Effector memory CD8-positive, alpha-beta T cell (primary cell): ENCODE measurements around the gene GRK2.

Experiments
- ATAC-seq: fragments of 150-1000 bp; cut with Tn5 transposase; replicated peaks from 2 replicates; pipeline ENCODE4 v1.10.0; 2021; ENCODE audit warnings: mild to moderate bottlenecking, moderate library complexity
- DNase-seq, 3 experiments: peaks; one replicate each; pipeline ENCODE4 v3.0.0; 2021
- H3K27ac Mint-ChIP-seq, 2 donors: one replicate each; pipeline ENCODE4 v1.8.0; 2022; ENCODE audit warnings: mild to moderate bottlenecking in 2 of 2, mixed read lengths in 2 of 2, moderate library complexity in 2 of 2
- H3K27me3 Mint-ChIP-seq, 2 donors: one replicate each; pipeline ENCODE4 v1.8.0; 2022; ENCODE audit warnings: mixed read lengths in 2 of 2
- H3K36me3 Mint-ChIP-seq: one replicate; pipeline ENCODE4 v1.8.0; 2022; ENCODE audit warnings: mild to moderate bottlenecking, moderate library complexity, mixed read lengths; ENCODE audit not compliant: insufficient read depth
- H3K4me1 Mint-ChIP-seq, 2 donors: one replicate each; pipeline ENCODE4 v1.8.0; 2022; ENCODE audit warnings: low read depth in 2 of 2, mixed read lengths in 2 of 2
- H3K4me3 Mint-ChIP-seq, 2 donors: one replicate each; pipeline ENCODE4 v1.8.0; 2022; ENCODE audit warnings: mild to moderate bottlenecking in 2 of 2, mixed read lengths in 2 of 2, moderate library complexity in 2 of 2
- H3K9me3 Mint-ChIP-seq, 2 donors: one replicate each; pipeline ENCODE4 v1.8.0; 2022; ENCODE audit warnings: mixed read lengths in 2 of 2

GRK2 gene

GRCh38 chr11:67245046-67245445 is 21.2 kb upstream of the GRK2 start:
- H3K27me3 Mint-ChIP-seq = no peaks in the 10 kb centered on the region
- ATAC-seq (no peak), DNase-seq (no peak)
- H3K9me3 Mint-ChIP-seq = no peaks in the 10 kb centered on the region
- peaks cover 42 to 53% of the 10 kb centered on the region in 2 donors for H3K4me1 Mint-ChIP-seq
- no peak overlapping the region for H3K27ac Mint-ChIP-seq
- no peak overlapping the region for H3K4me3 Mint-ChIP-seq
- peaks cover 100% of the 10 kb centered on the region for H3K36me3 Mint-ChIP-seq

DNA sequence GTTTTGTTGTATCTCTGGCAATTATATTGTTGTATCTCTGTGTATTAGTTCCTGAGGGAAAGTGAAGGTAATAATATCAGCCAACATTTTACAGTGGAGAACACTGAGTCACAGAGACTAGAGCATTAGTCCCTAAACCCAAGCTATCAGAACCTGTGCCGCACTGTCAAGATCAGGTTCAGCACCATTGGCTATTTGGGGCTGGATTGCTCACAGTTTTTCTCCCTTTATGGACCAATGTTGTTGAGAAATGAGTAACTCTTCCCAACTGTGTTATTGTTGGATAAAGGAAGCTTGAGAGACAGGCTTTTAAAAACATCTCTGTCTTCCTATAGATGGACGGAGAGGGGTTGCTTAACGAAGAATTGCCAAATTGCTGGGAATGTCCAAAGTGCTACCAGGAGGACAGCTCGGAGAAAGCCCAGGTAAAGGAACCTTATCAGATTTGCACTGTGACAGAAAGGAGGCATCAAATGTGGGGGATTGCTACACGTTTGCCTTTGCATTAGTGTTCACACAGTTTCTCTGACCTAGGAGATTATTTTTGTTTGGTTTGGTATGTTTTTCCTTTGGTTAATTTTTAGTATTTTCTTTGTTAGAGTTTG is 18.2 kb upstream of the GRK2 start:
- Mint-ChIP-seq H3K27ac (peak overlapping the region; percentile 25 to 89), H3K4me1 (peaks cover 19 to 43% of the 10 kb centered on the region in 2 donors), H3K9me3 (no peaks in the 10 kb centered on the region), H3K27me3 (no peaks in the 10 kb centered on the region), H3K36me3 (peaks cover 100% of the 10 kb centered on the region), H3K4me3 (no peak overlapping the region)
- ATAC-seq (no peak), DNase-seq (no peak)

GRCh38 chr11:67248653-67249052 is 17.6 kb upstream of the GRK2 start:
- ATAC-seq = no peak
- Mint-ChIP-seq H3K27me3 (no peaks in the 10 kb centered on the region), H3K9me3 (no peaks in the 10 kb centered on the region), H3K36me3 (peaks cover 100% of the 10 kb centered on the region), H3K27ac (peak overlapping the region in 1 of 2 donors; percentile 89), H3K4me1 (peaks cover 24 to 42% of the 10 kb centered on the region in 2 donors), H3K4me3 (no peak overlapping the region)
- no peak for DNase-seq

- peak overlapping the region in 1 of 2 donors; percentile 61 for H3K4me3 Mint-ChIP-seq
- peak overlapping the region; percentile 84 to 89 for H3K27ac Mint-ChIP-seq
- no peak for DNase-seq
These were observed 15.9 kb upstream of the GRK2 start for GRCh38 chr11:67250059-67251043.

GRCh38 chr11:67251841-67252240 is 14.4 kb upstream of the GRK2 start:
- Mint-ChIP-seq H3K36me3 (peaks cover 100% of the 10 kb centered on the region), H3K27ac (peak overlapping the region; percentile 68 to 82), H3K27me3 (no peaks in the 10 kb centered on the region), H3K4me1 (peaks cover 16 to 34% of the 10 kb centered on the region in 2 donors), H3K9me3 (no peaks in the 10 kb centered on the region), H3K4me3 (peak overlapping the region in 1 of 2 donors; percentile 24)
- no peak for ATAC-seq
- no peak for DNase-seq

More at GRCh38 chr11:67250059-67251043, 15.9 kb upstream of the GRK2 start:
- Mint-ChIP-seq H3K9me3 (no peaks in the 10 kb centered on the region), H3K4me1 (peaks cover 16 to 36% of the 10 kb centered on the region in 2 donors), H3K27me3 (no peaks in the 10 kb centered on the region), H3K36me3 (peaks cover 100% of the 10 kb centered on the region)
- ATAC-seq = no peak

DNA sequence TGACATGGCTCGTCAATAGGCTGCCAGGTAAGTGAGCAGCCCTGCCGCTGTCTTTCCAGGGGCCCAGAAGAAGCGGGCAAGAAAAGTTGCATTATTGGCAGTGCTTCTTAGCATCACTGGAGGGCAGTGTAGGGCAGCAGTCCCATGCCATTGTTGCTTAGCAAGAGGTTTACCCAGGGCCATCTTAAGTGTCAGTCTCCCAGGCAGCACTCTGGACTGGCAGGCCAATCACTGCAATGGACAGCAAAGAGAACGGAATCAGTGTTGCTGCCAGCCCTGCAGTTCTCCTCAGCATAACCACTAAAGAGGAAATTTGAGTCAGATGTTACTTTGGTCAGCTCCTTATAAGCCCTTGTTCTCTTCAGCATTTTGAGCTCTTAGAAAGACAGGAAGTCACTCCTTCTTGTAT is 13.4 kb upstream of the GRK2 start:
- H3K36me3 Mint-ChIP-seq = peaks cover 100% of the 10 kb centered on the region
- no peak for DNase-seq
- H3K4me3 Mint-ChIP-seq = no peak overlapping the region
- peak overlapping the region; percentile 68 to 82 for H3K27ac Mint-ChIP-seq
- H3K9me3 Mint-ChIP-seq = no peaks in the 10 kb centered on the region
- H3K4me1 Mint-ChIP-seq = peaks cover 16 to 34% of the 10 kb centered on the region in 2 donors
- ATAC-seq = peak; percentile 70
- no peaks in the 10 kb centered on the region for H3K27me3 Mint-ChIP-seq

DNA sequence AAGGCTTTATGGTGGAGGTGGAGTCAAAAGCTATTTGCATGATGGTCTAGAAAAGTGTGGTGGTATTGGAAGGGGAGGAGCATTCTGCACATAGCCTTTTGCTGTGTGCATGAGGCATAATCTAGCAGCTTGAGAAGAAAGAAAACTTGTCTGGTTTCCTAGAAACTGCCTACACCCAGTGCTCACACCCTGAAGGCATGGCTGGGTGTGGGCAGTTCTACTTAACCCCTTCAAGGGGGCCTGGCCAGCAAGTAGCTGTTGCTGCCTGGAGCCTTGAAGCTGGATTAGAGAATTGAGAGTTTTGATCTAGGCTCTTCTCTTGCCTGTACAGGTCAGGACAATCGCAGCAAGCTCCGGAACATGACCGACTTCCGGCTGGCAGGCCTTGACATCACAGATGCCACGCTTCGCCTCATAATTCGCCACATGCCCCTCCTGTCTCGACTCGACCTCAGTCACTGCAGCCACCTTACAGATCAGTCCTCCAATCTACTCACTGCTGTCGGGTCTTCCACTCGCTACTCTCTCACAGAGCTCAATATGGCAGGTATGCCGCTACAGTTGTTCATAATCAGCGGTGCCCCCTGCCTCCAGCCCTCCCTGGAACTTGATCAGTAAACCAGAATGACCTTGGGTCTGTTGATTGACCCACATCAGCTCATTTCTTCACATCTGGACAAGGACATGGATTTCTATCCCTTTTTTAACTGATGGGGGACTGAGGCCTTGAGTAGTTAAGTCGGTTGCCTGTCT is 12.2 kb upstream of the GRK2 start:
- peaks cover 100% of the 10 kb centered on the region for H3K36me3 Mint-ChIP-seq
- no peak for ATAC-seq
- peak overlapping the region; percentile 16 to 82 for H3K27ac Mint-ChIP-seq
- no peaks in the 10 kb centered on the region for H3K9me3 Mint-ChIP-seq
- H3K4me3 Mint-ChIP-seq = peak overlapping the region in 1 of 2 donors; percentile 41
- DNase-seq = no peak
- H3K27me3 Mint-ChIP-seq = no peaks in the 10 kb centered on the region
- peaks cover 16 to 38% of the 10 kb centered on the region in 2 donors for H3K4me1 Mint-ChIP-seq

DNA sequence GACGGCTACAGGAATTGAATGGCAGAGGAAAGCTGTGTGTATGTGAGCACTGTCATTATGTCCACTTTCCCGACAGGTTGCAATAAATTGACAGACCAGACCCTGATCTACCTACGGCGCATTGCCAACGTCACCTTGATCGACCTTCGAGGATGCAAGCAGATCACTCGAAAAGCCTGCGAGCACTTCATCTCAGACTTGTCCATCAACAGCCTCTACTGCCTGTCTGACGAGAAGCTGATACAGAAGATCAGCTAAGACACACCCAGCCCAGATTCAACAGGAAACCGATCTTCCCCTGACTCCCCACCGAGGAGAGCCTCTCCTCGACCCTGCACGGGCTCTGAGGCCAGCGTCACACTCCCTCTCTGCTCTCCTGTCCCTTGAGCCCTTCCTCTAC is 11.5 kb upstream of the GRK2 start:
- Mint-ChIP-seq H3K4me1 (peaks cover 13 to 32% of the 10 kb centered on the region in 2 donors), H3K9me3 (no peaks in the 10 kb centered on the region), H3K27ac (peak overlapping the region; percentile 54 to 82), H3K27me3 (no peaks in the 10 kb centered on the region), H3K4me3 (peak overlapping the region in 1 of 2 donors; percentile 41), H3K36me3 (peaks cover 100% of the 10 kb centered on the region)
- DNase-seq = no peak
- no peak for ATAC-seq

- H3K36me3 Mint-ChIP-seq = peaks cover 96% of the 10 kb centered on the region
- peak overlapping the region; percentile 54 to 82 for H3K27ac Mint-ChIP-seq
- no peak for DNase-seq
- no peaks in the 10 kb centered on the region for H3K27me3 Mint-ChIP-seq
- ATAC-seq = no peak
- no peaks in the 10 kb centered on the region for H3K9me3 Mint-ChIP-seq
- no peak overlapping the region for H3K4me3 Mint-ChIP-seq
- peaks cover 14 to 31% of the 10 kb centered on the region in 2 donors for H3K4me1 Mint-ChIP-seq
These were observed 10.9 kb upstream of the GRK2 start for GRCh38 chr11:67255353-67255752.

GRCh38 chr11:67255864-67256263 is 10.4 kb upstream of the GRK2 start:
- ATAC-seq (no peak), DNase-seq (no peak)
- H3K9me3 Mint-ChIP-seq = no peaks in the 10 kb centered on the region
- peaks cover 91% of the 10 kb centered on the region for H3K36me3 Mint-ChIP-seq
- H3K4me1 Mint-ChIP-seq = peaks cover 14 to 27% of the 10 kb centered on the region in 2 donors
- no peak overlapping the region for H3K4me3 Mint-ChIP-seq
- H3K27me3 Mint-ChIP-seq = no peaks in the 10 kb centered on the region
- peak overlapping the region; percentile 54 to 82 for H3K27ac Mint-ChIP-seq

DNA sequence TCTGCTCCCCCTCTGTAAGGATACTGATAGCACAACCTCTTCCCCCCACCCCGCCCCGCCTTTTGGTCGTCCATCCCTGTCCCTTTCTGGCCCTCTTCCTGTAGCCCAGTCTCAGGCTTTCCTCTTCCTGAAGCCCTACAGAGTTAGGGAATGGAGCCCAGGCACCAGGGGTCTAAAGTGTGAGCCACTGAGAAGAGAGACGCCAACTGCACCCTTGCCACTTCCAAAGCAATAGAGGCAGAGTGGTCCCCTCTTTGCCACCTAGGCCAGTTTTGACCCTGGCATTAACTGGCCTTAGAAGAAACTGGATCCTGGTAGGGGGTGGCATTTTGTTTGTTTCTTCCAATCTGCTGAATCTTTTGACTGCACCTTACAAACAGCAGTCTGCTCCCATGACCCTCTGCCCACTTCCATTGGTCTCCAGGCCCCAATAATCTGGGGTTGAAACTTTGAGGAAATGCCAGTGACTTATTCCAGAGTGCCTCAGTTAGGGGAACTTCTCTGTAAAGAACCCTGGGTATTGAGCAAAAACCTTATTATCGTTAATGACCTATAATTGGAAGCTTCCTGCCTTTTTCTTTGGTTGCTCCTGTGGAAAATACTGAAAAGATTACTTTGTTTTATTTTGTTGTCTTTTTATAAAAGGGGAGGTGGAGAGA is 9.7 kb upstream of the GRK2 start:
- peaks cover 84% of the 10 kb centered on the region for H3K36me3 Mint-ChIP-seq
- peak overlapping the region; percentile 54 to 82 for H3K27ac Mint-ChIP-seq
- no peak overlapping the region for H3K4me3 Mint-ChIP-seq
- H3K4me1 Mint-ChIP-seq = peaks cover 14 to 22% of the 10 kb centered on the region in 2 donors
- H3K27me3 Mint-ChIP-seq = no peaks in the 10 kb centered on the region
- no peaks in the 10 kb centered on the region for H3K9me3 Mint-ChIP-seq
- DNase-seq = no peak
- ATAC-seq = no peak

- Mint-ChIP-seq H3K27me3 (no peaks in the 10 kb centered on the region), H3K9me3 (no peaks in the 10 kb centered on the region), H3K27ac (peak overlapping the region in 1 of 2 donors; percentile 41), H3K4me3 (peak overlapping the region in 1 of 2 donors; percentile 42), H3K36me3 (peaks cover 59% of the 10 kb centered on the region), H3K4me1 (peaks cover 23 to 26% of the 10 kb centered on the region in 2 donors)
- no peak for ATAC-seq
- DNase-seq = no peak
These were observed 5.9 kb upstream of the GRK2 start for GRCh38 chr11:67260406-67260805.
